GM12873 (cell line): ENCODE measurements around the gene ANKS6.
A peak's percentile ranks its signal among the peaks of the same experiment; 100 is the strongest.

Experiments
- CTCF ChIP-seq: IDR thresholded peaks from 2 replicates; pipeline ENCODE4 v1.5.1; 2012; ENCODE audit warnings: low read depth, mild to moderate bottlenecking, moderate library complexity, low read length, control low read depth; ENCODE audit not compliant: insufficient read depth; ENCODE audit errors: missing control alignments

The ANKS6 gene

GRCh38 chr9:98797491-98797890, 1.1 kb upstream of the ANKS6 start:
- TF ChIP-seq CTCF = no peak

- TF ChIP-seq CTCF = no peak
Measured at GRCh38 chr9:98795970-98796363, 388 bp downstream of the ANKS6 start.

- no peak for TF ChIP-seq CTCF
Measured at GRCh38 chr9:98795295-98795955, 930 bp downstream of the ANKS6 start.

- no peak for TF ChIP-seq CTCF
Measured at GRCh38 chr9:98794802-98795201, 1.6 kb downstream of the ANKS6 start.

- no peak for TF ChIP-seq CTCF
Measured at GRCh38 chr9:98793031-98793430, 3.3 kb downstream of the ANKS6 start.

- TF ChIP-seq CTCF = no peak
Measured at GRCh38 chr9:98791608-98792490, 4.5 kb downstream of the ANKS6 start.

GRCh38 chr9:98790842-98791607, 5.3 kb downstream of the ANKS6 start:
- TF ChIP-seq CTCF = peak; percentile 96
